Stomach smooth muscle (tissue), 2 donors: ENCODE measurements around the gene CHL1.
"Not testable (repeated sequence)": the region's sequence is repeated elsewhere in the genome, so short reads cannot be mapped to it uniquely, and the experiment has no call there.

Experiments
- H3K27ac ChIP-seq: one replicate; pipeline ENCODE4 v1.7.0; 2013; ENCODE audit warnings: mild to moderate bottlenecking, low read length, inconsistent platforms
- H3K27me3 ChIP-seq, 2 donors: one replicate each; pipeline ENCODE4 v1.7.0; 2013; ENCODE audit warnings: low read length in 2 of 2; ENCODE audit not compliant: insufficient read depth in 2 of 2, control insufficient read depth in 1 of 2
- H3K36me3 ChIP-seq, 2 donors: one replicate each; pipeline ENCODE4 v1.7.0; 2013; ENCODE audit warnings: low read length in 2 of 2; ENCODE audit not compliant: control insufficient read depth in 2 of 2, insufficient read depth in 2 of 2
- H3K4me1 ChIP-seq: one replicate; pipeline ENCODE4 v1.7.0; 2013; ENCODE audit warnings: low read length; ENCODE audit not compliant: control insufficient read depth, insufficient read depth
- H3K4me3 ChIP-seq, 2 donors: one replicate each; pipeline ENCODE4 v1.7.0; 2013; ENCODE audit warnings: low read length in 2 of 2
- H3K9ac ChIP-seq, 2 donors: one replicate each; pipeline ENCODE4 v1.7.0; 2013; ENCODE audit warnings: low read length in 2 of 2, mild to moderate bottlenecking in 1 of 2
- H3K9me3 ChIP-seq, 2 donors: one replicate each; pipeline ENCODE4 v1.7.0; 2013; ENCODE audit warnings: low read length in 2 of 2; ENCODE audit not compliant: control insufficient read depth in 2 of 2
- donor health status: healthy.
- donor health status: Pancreatic carcinoma.

Gene CHL1

DNA sequence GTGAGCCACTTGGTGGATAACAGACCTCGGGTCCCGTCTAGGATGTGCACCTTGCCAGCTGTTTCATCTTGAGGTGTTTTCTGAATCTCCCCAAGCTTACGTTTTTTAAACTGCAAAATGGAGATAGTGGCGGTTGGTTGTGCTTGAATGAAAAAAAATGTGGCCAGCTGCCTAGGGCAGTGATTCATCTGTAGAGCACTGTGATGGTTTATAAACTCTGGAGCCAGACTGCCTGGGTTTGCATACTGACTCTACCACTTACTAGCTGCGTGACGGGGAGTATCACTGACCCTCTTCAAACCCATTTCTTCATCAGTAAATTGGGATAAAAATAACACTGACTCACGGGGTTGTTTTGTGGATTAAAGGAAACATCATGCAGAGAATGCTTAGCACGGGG is 159.1 kb downstream of the CHL1 start:
- Histone ChIP-seq H3K4me3 (no peak overlapping the region), H3K4me1 (peaks cover 11% of the 10 kb centered on the region), H3K36me3 (no peaks in the 10 kb centered on the region), H3K9me3 (no peaks in the 10 kb centered on the region), H3K9ac (no peak overlapping the region), H3K27ac (no peak overlapping the region), H3K27me3 (no peaks in the 10 kb centered on the region)

DNA sequence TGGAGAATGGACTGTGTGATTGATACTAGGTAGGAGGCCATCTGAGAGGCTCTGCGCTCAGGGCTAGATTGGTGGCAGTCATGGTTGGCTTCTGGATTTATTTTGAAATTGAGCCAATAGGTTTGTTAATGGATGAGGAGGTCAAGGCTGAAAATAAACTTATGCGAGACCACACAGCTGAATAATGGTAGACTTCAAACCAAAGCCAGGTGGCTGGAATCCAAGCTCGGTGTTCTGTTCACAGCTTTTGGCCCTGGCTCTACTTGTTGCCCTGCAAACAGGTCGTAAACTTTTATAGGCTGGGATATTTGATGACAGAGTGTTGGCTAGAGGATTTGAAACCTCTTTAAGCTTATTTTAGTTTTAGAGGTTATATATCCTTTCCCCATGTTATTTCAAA is 160.4 kb downstream of the CHL1 start:
- no peak overlapping the region for H3K27ac ChIP-seq
- H3K27me3 ChIP-seq: no peaks in the 10 kb centered on the region
- H3K4me1 ChIP-seq: peaks cover 11% of the 10 kb centered on the region
- no peak overlapping the region for H3K9ac ChIP-seq
- no peaks in the 10 kb centered on the region for H3K36me3 ChIP-seq
- H3K9me3 ChIP-seq: no peaks in the 10 kb centered on the region
- no peak overlapping the region for H3K4me3 ChIP-seq

DNA sequence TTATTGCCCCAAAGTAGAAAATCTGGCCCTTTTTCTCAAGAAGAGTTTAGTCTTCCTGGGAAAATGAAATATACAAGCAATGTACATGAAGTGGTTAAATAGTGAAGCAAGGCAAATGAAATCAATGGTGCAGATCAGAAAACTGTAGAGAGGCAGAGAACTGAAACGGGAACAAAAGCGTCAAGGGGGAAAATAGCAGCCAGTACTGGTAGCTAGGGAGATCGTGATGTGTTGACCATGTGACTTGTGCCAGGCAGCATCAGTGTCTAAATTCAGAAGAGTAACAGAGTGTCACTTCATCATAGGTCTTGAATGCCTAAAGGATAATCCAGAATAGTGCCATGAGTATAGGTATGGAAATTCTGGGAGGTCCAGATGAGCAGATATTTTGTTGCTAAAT is 163.1 kb downstream of the CHL1 start:
- no peaks in the 10 kb centered on the region for H3K27me3 ChIP-seq
- no peak overlapping the region for H3K27ac ChIP-seq
- peaks cover 11% of the 10 kb centered on the region for H3K4me1 ChIP-seq
- H3K9me3 ChIP-seq: no peaks in the 10 kb centered on the region
- H3K36me3 ChIP-seq: no peaks in the 10 kb centered on the region
- no peak overlapping the region for H3K9ac ChIP-seq
- H3K4me3 ChIP-seq: no peak overlapping the region

DNA sequence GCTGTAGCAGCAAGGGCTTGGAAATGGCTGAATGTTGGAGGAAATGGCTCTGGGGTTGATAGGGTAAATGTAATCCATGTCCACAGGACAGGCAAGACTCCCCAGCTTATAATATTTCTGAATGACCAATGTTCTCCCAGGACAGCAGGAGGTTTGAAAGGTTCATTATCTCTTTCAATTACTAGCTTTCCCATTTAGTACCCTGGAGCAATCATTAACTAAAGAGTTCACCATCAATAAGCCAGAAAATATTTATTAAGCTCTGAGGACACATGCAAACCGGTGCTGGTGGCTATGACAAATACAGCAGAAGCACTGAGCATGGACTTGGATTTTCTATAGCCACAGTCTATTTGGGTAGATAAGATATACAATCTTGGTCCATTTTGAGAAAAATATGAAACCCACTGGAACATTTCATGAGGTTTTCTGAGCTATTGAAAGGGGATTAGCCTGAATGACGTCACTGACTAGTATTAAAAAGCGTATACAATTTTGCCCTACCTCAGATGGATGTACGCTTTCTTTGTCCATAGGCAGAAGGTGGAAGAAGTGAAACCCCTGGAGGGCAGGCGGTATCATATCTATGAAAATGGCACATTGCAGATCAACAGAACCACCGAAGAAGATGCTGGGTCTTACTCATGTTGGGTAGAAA is 166.2 kb downstream of the CHL1 start:
- Histone ChIP-seq H3K27me3 (no peaks in the 10 kb centered on the region), H3K4me3 (no peak overlapping the region), H3K9me3 (no peaks in the 10 kb centered on the region), H3K4me1 (no peaks in the 10 kb centered on the region), H3K36me3 (no peaks in the 10 kb centered on the region), H3K9ac (no peak overlapping the region), H3K27ac (no peak overlapping the region)

DNA sequence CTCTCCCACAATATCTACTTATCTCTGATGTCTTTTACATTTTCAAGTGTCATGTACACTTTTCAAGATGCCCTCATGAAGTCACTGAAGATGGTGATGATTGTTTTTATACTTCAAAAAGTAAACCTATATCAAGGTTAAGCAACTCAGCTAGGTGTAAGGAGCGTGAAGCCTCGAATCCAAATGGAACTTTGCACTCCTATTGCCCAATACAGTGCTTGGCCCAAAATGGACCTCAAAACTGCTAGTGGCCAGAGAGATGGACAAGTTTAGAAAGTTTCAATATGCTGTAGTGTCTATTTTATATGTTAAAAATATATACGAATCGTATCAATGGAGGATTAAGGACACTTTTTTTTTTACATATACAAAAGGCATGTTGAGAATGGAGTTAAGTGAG is 167.7 kb downstream of the CHL1 start:
- no peaks in the 10 kb centered on the region for H3K9me3 ChIP-seq
- no peak overlapping the region for H3K27ac ChIP-seq
- H3K36me3 ChIP-seq: no peaks in the 10 kb centered on the region
- no peaks in the 10 kb centered on the region for H3K4me1 ChIP-seq
- H3K4me3 ChIP-seq: no peak overlapping the region
- no peak overlapping the region for H3K9ac ChIP-seq
- no peaks in the 10 kb centered on the region for H3K27me3 ChIP-seq

DNA sequence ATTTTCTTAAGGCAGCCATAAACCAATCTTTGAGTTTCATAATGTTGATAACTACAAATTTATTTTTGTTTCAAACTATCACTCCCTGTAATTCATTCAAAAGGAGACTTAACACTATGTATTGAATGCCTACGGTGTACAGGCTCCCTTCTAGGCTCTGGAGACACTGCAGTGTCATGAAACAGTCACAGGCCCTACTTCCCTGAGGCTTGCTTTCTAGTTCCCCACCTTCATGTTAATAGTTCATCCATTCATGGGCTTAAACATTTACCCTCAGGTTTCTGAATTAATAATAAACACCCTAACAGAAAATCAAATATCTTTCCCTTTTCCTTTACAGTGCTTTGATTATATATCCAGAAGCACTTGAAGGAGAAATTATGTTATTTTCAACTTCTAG is 168.7 kb downstream of the CHL1 start:
- Histone ChIP-seq H3K27me3 (no peaks in the 10 kb centered on the region), H3K4me1 (no peaks in the 10 kb centered on the region), H3K36me3 (no peaks in the 10 kb centered on the region), H3K4me3 (no peak overlapping the region), H3K27ac (no peak overlapping the region), H3K9me3 (no peaks in the 10 kb centered on the region), H3K9ac (no peak overlapping the region)

DNA sequence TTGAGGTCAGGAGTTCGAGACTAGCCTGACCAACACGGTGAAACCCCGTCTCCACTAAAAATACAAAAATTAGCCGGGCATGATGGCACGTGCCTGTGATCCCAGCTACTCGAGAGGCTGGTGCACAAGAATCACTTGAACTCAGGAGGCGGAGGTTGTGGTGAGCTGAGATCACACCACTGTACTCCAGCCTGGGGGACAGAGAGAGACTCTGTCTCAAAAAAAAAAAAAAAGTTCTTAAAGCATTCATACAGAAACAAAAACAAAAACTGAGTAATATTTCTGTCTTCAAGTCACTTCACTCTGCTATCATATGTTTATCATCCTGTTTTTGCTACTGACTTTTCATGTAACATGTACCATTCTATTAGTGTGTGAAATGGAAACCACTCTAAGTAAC is 169.7 kb downstream of the CHL1 start:
- not testable (repeated sequence) for H3K4me3 ChIP-seq, H3K36me3 ChIP-seq, H3K4me1 ChIP-seq, H3K9me3 ChIP-seq, H3K27ac ChIP-seq, H3K9ac ChIP-seq, H3K27me3 ChIP-seq

DNA sequence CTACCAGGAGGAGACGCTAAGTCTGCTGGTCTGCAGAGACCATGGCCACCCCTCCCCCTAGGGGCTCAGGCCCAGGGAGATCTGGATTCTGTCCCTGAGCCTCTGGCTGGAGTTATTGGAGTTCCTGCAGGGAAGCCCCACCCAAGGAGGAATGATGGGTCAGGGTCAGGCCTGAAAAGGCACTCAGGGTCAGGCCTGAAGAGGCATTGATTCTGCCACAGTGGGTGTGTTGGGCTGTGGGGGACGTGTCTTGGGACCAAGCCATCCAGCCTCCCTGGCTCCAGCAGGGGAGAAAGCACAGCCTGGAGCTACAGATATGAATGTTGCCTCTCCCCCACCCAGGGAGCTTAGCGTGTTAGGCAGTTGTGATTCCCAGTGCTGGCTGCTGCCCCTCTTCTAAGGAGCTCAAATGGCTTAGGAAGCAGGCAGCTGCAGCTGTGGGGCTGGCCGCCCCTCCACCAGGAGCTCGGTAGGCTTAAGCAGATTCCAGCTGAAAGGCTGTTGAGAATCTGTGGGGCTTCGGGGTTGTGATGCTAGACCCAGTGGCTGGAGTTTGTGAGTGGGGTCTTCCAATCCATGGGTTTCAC is 176.7 kb downstream of the CHL1 start:
- Histone ChIP-seq H3K36me3 (no peaks in the 10 kb centered on the region), H3K27ac (no peak overlapping the region), H3K27me3 (peaks cover 0 to 6% of the 10 kb centered on the region in 2 donors), H3K4me3 (no peak overlapping the region), H3K9me3 (no peaks in the 10 kb centered on the region), H3K4me1 (no peaks in the 10 kb centered on the region), H3K9ac (no peak overlapping the region)

DNA sequence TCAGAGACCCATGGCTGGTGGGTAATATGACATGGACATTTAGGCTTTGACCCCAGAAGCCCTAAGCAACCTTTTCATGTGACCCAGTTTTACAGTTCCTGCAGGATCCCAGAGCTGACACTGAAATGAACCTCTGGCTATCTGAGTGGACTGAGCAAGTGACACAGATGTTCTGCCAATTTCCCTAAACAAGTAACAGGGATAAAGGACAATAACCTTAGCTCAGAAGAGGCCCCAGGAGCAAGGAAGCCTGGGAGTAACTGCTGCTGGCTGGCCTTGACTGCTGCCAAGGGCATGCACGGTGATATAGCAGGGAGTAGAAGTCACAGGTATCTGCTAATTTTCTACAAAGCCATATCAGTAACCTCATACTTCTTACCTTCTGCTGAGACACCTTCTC is 177.9 kb downstream of the CHL1 start:
- Histone ChIP-seq H3K9ac (no peak overlapping the region), H3K4me3 (no peak overlapping the region), H3K9me3 (no peaks in the 10 kb centered on the region), H3K36me3 (no peaks in the 10 kb centered on the region), H3K4me1 (no peaks in the 10 kb centered on the region), H3K27ac (no peak overlapping the region), H3K27me3 (peaks cover 0 to 7% of the 10 kb centered on the region in 2 donors)

DNA sequence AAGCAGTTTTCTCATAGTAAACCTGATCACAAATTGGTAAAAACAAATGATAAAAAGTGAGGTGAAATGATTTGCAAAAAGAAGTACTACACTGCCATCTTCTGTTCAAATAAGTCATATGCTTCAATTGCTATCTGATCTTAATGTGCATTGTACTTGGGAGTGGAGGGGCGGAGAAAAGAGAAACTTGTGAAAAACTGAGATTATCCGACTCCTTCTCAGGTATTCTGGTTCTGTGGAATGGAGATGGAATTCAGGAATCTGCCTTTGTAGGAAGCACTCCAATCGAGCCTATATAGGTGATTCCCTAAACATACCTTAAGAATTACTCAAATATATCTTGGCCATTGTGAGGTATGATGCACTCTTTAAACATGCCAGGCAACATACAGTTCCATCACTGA is 180.6 kb downstream of the CHL1 start:
- Histone ChIP-seq H3K27ac (no peak overlapping the region), H3K4me3 (no peak overlapping the region), H3K27me3 (peaks cover 0 to 7% of the 10 kb centered on the region in 2 donors), H3K9ac (no peak overlapping the region), H3K36me3 (no peaks in the 10 kb centered on the region), H3K4me1 (no peaks in the 10 kb centered on the region), H3K9me3 (no peaks in the 10 kb centered on the region)

DNA sequence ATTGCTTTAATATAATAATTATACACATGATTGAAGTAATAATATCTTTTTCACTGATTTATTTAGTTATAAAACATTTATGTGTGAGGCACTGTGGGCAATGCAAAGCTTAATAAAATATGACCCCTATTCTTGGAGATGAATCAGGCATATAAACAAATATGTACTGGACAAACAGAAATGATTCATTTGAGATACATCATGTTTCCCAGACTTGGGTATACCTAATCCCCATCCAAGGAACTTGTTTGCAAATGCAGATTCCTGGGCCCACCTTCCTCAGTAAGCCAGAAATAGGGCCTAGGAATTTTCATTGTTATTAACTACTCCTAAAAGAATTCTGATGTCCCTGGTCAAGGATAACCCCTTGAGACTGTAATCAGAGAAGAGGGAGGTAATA is 184.2 kb downstream of the CHL1 start:
- Histone ChIP-seq H3K9me3 (no peaks in the 10 kb centered on the region), H3K4me3 (no peak overlapping the region), H3K4me1 (no peaks in the 10 kb centered on the region), H3K27ac (no peak overlapping the region), H3K9ac (no peak overlapping the region), H3K27me3 (peaks cover 0 to 5% of the 10 kb centered on the region in 2 donors), H3K36me3 (no peaks in the 10 kb centered on the region)
